Measurements from ENCODE around the gene PSMD9. TPM values are rescaled to one million over a fixed set of nuclear protein-coding genes. Genes with fewer than 3 reads are reported as not detected.
A peak's percentile ranks its signal among the peaks of the same experiment; 100 is the strongest.

The PSMD9 gene
- total RNA-seq, 2 experiments from 2014 or later, result 89.2 to 142 TPM

GRCh38 chr12:121898287-121898686, 9.7 kb downstream of the PSMD9 start:
- POLR2A ChIA-PET, result interaction anchor here (0.7 to 0.8 kb wide), 3 partner anchors 75 to 156 kb away, joined by 3 read pairs; no protein-coding TSS in a partner anchor
- no peak for DNase-seq (ENCODE audit: low spot score)
- H2AFZ ChIP-seq (ENCODE audit: low read length), result no peak overlapping the region
- H4K20me1 ChIP-seq (ENCODE audit: insufficient read depth, low read length), result no peaks in the 10 kb centered on the region
- no peak overlapping the region for H3K4me3 ChIP-seq (ENCODE audit: low read depth, low read length, poor library complexity, severe bottlenecking)
- no peak overlapping the region for H3K27ac ChIP-seq (ENCODE audit: low read depth, low read length, poor library complexity, severe bottlenecking)
- no peaks in the 10 kb centered on the region for H3K9me2 ChIP-seq (ENCODE audit: insufficient read depth, low read length)
- BruUV-seq (replicated peaks), result no TSS peak
- no peaks in the 10 kb centered on the region for H3K9me3 ChIP-seq (ENCODE audit: low read length)
- intact Hi-C loops (cut with micrococcal nuclease; ENCODE audit: unreplicated experiment), result no loop called here
- TF ChIP-seq, protein P1, sequence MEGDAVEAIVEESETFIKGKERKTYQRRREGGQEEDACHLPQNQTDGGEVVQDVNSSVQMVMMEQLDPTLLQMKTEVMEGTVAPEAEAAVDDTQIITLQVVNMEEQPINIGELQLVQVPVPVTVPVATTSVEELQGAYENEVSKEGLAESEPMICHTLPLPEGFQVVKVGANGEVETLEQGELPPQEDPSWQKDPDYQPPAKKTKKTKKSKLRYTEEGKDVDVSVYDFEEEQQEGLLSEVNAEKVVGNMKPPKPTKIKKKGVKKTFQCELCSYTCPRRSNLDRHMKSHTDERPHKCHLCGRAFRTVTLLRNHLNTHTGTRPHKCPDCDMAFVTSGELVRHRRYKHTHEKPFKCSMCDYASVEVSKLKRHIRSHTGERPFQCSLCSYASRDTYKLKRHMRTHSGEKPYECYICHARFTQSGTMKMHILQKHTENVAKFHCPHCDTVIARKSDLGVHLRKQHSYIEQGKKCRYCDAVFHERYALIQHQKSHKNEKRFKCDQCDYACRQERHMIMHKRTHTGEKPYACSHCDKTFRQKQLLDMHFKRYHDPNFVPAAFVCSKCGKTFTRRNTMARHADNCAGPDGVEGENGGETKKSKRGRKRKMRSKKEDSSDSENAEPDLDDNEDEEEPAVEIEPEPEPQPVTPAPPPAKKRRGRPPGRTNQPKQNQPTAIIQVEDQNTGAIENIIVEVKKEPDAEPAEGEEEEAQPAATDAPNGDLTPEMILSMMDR (conservative IDR thresholded peaks at IDR 0.05; ENCODE audit: low read length), result no peak
- no peak for TF ChIP-seq EZH2phosphoT487 (IDR thresholded peaks at IDR 0.05; ENCODE audit: borderline replicate concordance, low read depth, low read length)
- H3K4me2 ChIP-seq (ENCODE audit: low read length), result no peak overlapping the region
- peaks cover 23% of the 10 kb centered on the region; the same call in 1 of the 2 replicates for H3K79me2 ChIP-seq (ENCODE audit: insufficient read depth, low read depth, low read length)
- CTCF ChIA-PET (ENCODE audit: unreplicated experiment), result no interaction called here
- H3K4me1 ChIP-seq (ENCODE audit: insufficient read depth, low read length, poor library complexity, severe bottlenecking), result peaks cover 15% of the 10 kb centered on the region
- H3K36me3 ChIP-seq (ENCODE audit: insufficient read depth, low read length), result peaks cover 83% of the 10 kb centered on the region

DNA sequence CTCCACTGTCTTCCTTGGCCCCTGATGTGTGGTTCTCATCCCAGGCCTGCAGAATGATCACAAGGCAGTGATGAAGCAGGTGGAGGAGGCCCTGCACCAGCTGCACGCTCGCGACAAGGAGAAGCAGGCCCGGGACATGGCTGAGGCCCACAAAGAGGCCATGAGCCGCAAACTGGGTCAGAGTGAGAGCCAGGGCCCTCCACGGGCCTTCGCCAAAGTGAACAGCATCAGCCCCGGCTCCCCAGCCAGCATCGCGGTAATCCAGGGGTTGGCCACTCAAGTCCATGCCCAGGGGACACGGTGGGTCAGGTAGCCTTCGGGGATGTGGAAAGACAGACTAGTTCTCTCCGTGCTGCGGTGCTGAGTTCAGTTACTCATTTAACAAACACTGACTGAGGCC, 11.0 kb downstream of the PSMD9 start:
- POLR2A ChIA-PET, result no interaction called here
- CTCF ChIA-PET (ENCODE audit: unreplicated experiment), result no interaction called here

DNA sequence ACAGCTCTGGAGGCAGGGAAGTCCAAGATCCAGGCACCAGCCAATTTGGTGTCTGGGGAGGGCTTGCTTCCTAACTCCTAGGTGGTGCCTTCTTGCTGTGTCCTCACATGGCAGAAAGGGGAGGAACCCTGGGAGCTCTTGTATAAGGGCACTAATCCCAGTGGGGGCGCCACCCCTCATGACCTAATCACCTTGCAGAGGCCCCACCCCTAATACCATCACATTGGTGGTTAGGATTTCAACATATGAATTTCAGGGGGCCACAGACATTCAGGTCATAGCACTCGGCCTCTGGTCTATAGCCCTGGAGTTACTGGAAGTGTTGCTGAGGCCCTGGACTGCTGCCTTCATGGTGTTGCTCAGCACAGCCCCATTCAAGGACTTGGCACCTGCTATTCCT, 14.6 kb downstream of the PSMD9 start:
- Histone ChIP-seq H3K9me2 (ENCODE audit: insufficient read depth, low read length) (no peaks in the 10 kb centered on the region), H3K36me3 (ENCODE audit: insufficient read depth, low read length) (peaks cover 91% of the 10 kb centered on the region), H3K9me3 (ENCODE audit: low read length) (no peaks in the 10 kb centered on the region), H3K4me2 (ENCODE audit: low read length) (no peak overlapping the region), H4K20me1 (ENCODE audit: insufficient read depth, low read length) (no peaks in the 10 kb centered on the region), H3K27ac (ENCODE audit: low read depth, low read length, poor library complexity, severe bottlenecking) (no peak overlapping the region), H3K4me3 (ENCODE audit: low read depth, low read length, poor library complexity, severe bottlenecking) (no peak overlapping the region), H2AFZ (ENCODE audit: low read length) (no peak overlapping the region), H3K79me2 (ENCODE audit: insufficient read depth, low read depth, low read length) (no peaks in the 10 kb centered on the region), H3K4me1 (ENCODE audit: insufficient read depth, low read length, poor library complexity, severe bottlenecking) (no peaks in the 10 kb centered on the region)
- no peak for DNase-seq (ENCODE audit: low spot score)
- BruUV-seq (replicated peaks), result no TSS peak
- intact Hi-C loops (cut with micrococcal nuclease; ENCODE audit: unreplicated experiment), result no loop called here
- no peak for TF ChIP-seq EZH2phosphoT487 (IDR thresholded peaks at IDR 0.05; ENCODE audit: borderline replicate concordance, low read depth, low read length)
- TF ChIP-seq, protein P1 (conservative IDR thresholded peaks at IDR 0.05; ENCODE audit: low read length), result 0 out of 2 replicates have a peak, but pooled peaks have one; percentile 32
- ChIA-PET POLR2A (no interaction called here), CTCF (ENCODE audit: unreplicated experiment) (no interaction called here)

More for the DNA sequence above, 11.0 kb downstream of the PSMD9 start:
- Histone ChIP-seq H4K20me1 (ENCODE audit: insufficient read depth, low read length) (no peaks in the 10 kb centered on the region), H3K9me3 (ENCODE audit: low read length) (no peaks in the 10 kb centered on the region), H3K79me2 (ENCODE audit: insufficient read depth, low read depth, low read length) (peaks cover 11% of the 10 kb centered on the region; the same call in 1 of the 2 replicates), H3K36me3 (ENCODE audit: insufficient read depth, low read length) (peaks cover 91% of the 10 kb centered on the region), H3K4me2 (ENCODE audit: low read length) (no peak overlapping the region), H3K4me1 (ENCODE audit: insufficient read depth, low read length, poor library complexity, severe bottlenecking) (peaks cover 2% of the 10 kb centered on the region), H3K27ac (ENCODE audit: low read depth, low read length, poor library complexity, severe bottlenecking) (no peak overlapping the region), H3K9me2 (ENCODE audit: insufficient read depth, low read length) (no peaks in the 10 kb centered on the region), H2AFZ (ENCODE audit: low read length) (no peak overlapping the region), H3K4me3 (ENCODE audit: low read depth, low read length, poor library complexity, severe bottlenecking) (no peak overlapping the region)
- TF ChIP-seq EZH2phosphoT487 (IDR thresholded peaks at IDR 0.05; ENCODE audit: borderline replicate concordance, low read depth, low read length), result no peak
- TF ChIP-seq, protein P1 (conservative IDR thresholded peaks at IDR 0.05; ENCODE audit: low read length), result no peak
- BruUV-seq (replicated peaks), result no TSS peak
- DNase-seq (ENCODE audit: low spot score), result no peak
- intact Hi-C loops (cut with micrococcal nuclease; ENCODE audit: unreplicated experiment), result no loop called here
